Urinary bladder (tissue), 4 donors: ENCODE data around the gene CTIF. TPM values are rescaled to one million over a fixed set of nuclear protein-coding genes. Genes with fewer than 3 reads are reported as not detected.

ENCODE experiments used
- DNase-seq: peaks from one replicate; pipeline ENCODE4 v3.0.0-alpha.2; 2015; ENCODE audit errors: extremely low spot score
- H3K27ac ChIP-seq: one replicate; pipeline ENCODE4 v1.5.1; 2013; ENCODE audit warnings: low read depth, mild to moderate bottlenecking, moderate library complexity
- H3K36me3 ChIP-seq: one replicate; pipeline ENCODE4 v1.6.1; 2013; ENCODE audit warnings: mild to moderate bottlenecking, moderate library complexity; ENCODE audit not compliant: insufficient read depth
- H3K4me1 ChIP-seq: one replicate; pipeline ENCODE4 v1.6.1; 2013; ENCODE audit warnings: mild to moderate bottlenecking, moderate library complexity; ENCODE audit not compliant: insufficient read depth
- H3K4me3 ChIP-seq: one replicate; pipeline ENCODE4 v1.5.1; 2013; ENCODE audit warnings: low read depth, low read length
- WGBS: extraction: QIAGEN DNeasy Blood & Tissue Kit; methylation state at CpG from one replicate; pipeline ENCODE4 v1.1.7; 2013; 5-methylcytosine and 5-hydroxymethylcytosine counted together
- polyA plus RNA-seq: library from polyadenylated mRNA; stranded (reverse); fragments of 200-250 nt; gene quantifications from one replicate; pipeline ENCODE4 v1.2.3, GENCODE V29; 2013
- total RNA-seq: library from RNA; depleted of rRNA; stranded (reverse); fragments of >200 nt; gene quantifications from one replicate; pipeline ENCODE4 v1.2.3, GENCODE V29; 2014
- donor health status: healthy with polysubstance abuse.
- donor health status: healthy.

The CTIF gene
- total and polyA plus RNA-seq, 2 donors = 26.6 to 50.3 TPM

- 94% methylated on average over 4 of the region's 4 CpGs for WGBS
- no peak overlapping the region for H3K4me3 ChIP-seq
- no peaks in the 10 kb centered on the region for H3K4me1 ChIP-seq
- no peak overlapping the region for H3K27ac ChIP-seq
- no peak for DNase-seq
- no peaks in the 10 kb centered on the region for H3K36me3 ChIP-seq
These were observed 319.8 kb downstream of the CTIF start for GRCh38 chr18:48858676-48859075.

- Histone ChIP-seq H3K27ac (no peak overlapping the region), H3K4me3 (no peak overlapping the region), H3K36me3 (no peaks in the 10 kb centered on the region), H3K4me1 (no peaks in the 10 kb centered on the region)
- WGBS = 59% methylated on average over 43 of the region's 43 CpGs
- no peak for DNase-seq
These were observed 320.8 kb downstream of the CTIF start for GRCh38 chr18:48859311-48860268.

- no peaks in the 10 kb centered on the region for H3K36me3 ChIP-seq
These were observed 321.7 kb downstream of the CTIF start for GRCh38 chr18:48860269-48861180.

GRCh38 chr18:48861181-48861708 is 322.4 kb downstream of the CTIF start:
- no peak overlapping the region for H3K4me3 ChIP-seq
- WGBS = 77% methylated on average over 15 of the region's 15 CpGs
- no peak overlapping the region for H3K27ac ChIP-seq
- H3K36me3 ChIP-seq = no peaks in the 10 kb centered on the region
- no peaks in the 10 kb centered on the region for H3K4me1 ChIP-seq
- no peak for DNase-seq

More at GRCh38 chr18:48860269-48861180, 321.7 kb downstream of the CTIF start:
- DNase-seq = no peak
- no peak overlapping the region for H3K4me3 ChIP-seq
- WGBS = 87% methylated on average over 28 of the region's 28 CpGs
- H3K27ac ChIP-seq = no peak overlapping the region
- H3K4me1 ChIP-seq = no peaks in the 10 kb centered on the region

- Histone ChIP-seq H3K36me3 (no peaks in the 10 kb centered on the region), H3K4me1 (no peaks in the 10 kb centered on the region), H3K4me3 (no peak overlapping the region), H3K27ac (no peak overlapping the region)
- no peak for DNase-seq
- 88% methylated on average over 16 of the region's 16 CpGs for whole genome bisulfite sequencing
These were observed 323.3 kb downstream of the CTIF start for GRCh38 chr18:48862132-48862531.

GRCh38 chr18:48862678-48863270 is 323.9 kb downstream of the CTIF start:
- H3K4me1 ChIP-seq = no peaks in the 10 kb centered on the region
- no peak overlapping the region for H3K4me3 ChIP-seq
- no peak for DNase-seq
- H3K27ac ChIP-seq = no peak overlapping the region
- WGBS = 74% methylated on average over 22 of the region's 22 CpGs
- H3K36me3 ChIP-seq = no peaks in the 10 kb centered on the region

GRCh38 chr18:48863432-48864065 is 324.7 kb downstream of the CTIF start:
- Histone ChIP-seq H3K4me3 (no peak overlapping the region), H3K27ac (no peak overlapping the region), H3K36me3 (no peaks in the 10 kb centered on the region), H3K4me1 (no peaks in the 10 kb centered on the region)
- WGBS = 97% methylated on average over 8 of the region's 8 CpGs
- no peak for DNase-seq

- 93% methylated on average over 15 of the region's 15 CpGs for WGBS
- DNase-seq = no peak
These were observed 326.0 kb downstream of the CTIF start for GRCh38 chr18:48864876-48865275.

GRCh38 chr18:48866028-48866733 is 327.4 kb downstream of the CTIF start:
- H3K27ac ChIP-seq = no peak overlapping the region
- 21% methylated on average over 7 of the region's 7 CpGs for WGBS
- no peak overlapping the region for H3K4me3 ChIP-seq
- DNase-seq = no peak
- no peaks in the 10 kb centered on the region for H3K36me3 ChIP-seq
- H3K4me1 ChIP-seq = no peaks in the 10 kb centered on the region

More at GRCh38 chr18:48864876-48865275, 326.0 kb downstream of the CTIF start:
- H3K4me3 ChIP-seq = no peak overlapping the region
- H3K4me1 ChIP-seq = no peaks in the 10 kb centered on the region
- H3K36me3 ChIP-seq = no peaks in the 10 kb centered on the region
- H3K27ac ChIP-seq = no peak overlapping the region

- no peaks in the 10 kb centered on the region for H3K36me3 ChIP-seq
- no peak for DNase-seq
These were observed 328.0 kb downstream of the CTIF start for GRCh38 chr18:48866856-48867255.

GRCh38 chr18:48867978-48868377 is 329.1 kb downstream of the CTIF start:
- 49% methylated on average over 1 of the region's 1 CpG for WGBS
- Histone ChIP-seq H3K27ac (no peak overlapping the region), H3K4me1 (no peaks in the 10 kb centered on the region), H3K36me3 (no peaks in the 10 kb centered on the region), H3K4me3 (no peak overlapping the region)
- no peak for DNase-seq

More at GRCh38 chr18:48866856-48867255, 328.0 kb downstream of the CTIF start:
- H3K27ac ChIP-seq = no peak overlapping the region
- H3K4me3 ChIP-seq = no peak overlapping the region
- 93% methylated on average over 1 of the region's 1 CpG for WGBS
- no peaks in the 10 kb centered on the region for H3K4me1 ChIP-seq
